H9 (cell line): ENCODE data around the gene USP20. TPM values are rescaled to one million over a fixed set of nuclear protein-coding genes. Genes with fewer than 3 reads are reported as not detected.

Experiments used
- DNase-seq: peaks from one replicate; pipeline ENCODE4 v3.0.0-alpha.2; 2017
- H2AFZ ChIP-seq: one replicate; pipeline ENCODE4 v1.6.1; 2013; ENCODE audit warnings: mild to moderate bottlenecking, low read length, control low read depth, moderate library complexity
- H2AK5ac ChIP-seq: 2 replicates; pipeline ENCODE4 v1.6.1; 2013; ENCODE audit warnings: low read length, control low read depth, mixed read lengths; ENCODE audit not compliant: insufficient read length
- H2BK120ac ChIP-seq: one replicate; pipeline ENCODE4 v1.6.1; 2013; ENCODE audit warnings: low read depth, mild to moderate bottlenecking, low read length, control low read depth, inconsistent platforms; ENCODE audit not compliant: poor library complexity, severe bottlenecking
- H2BK12ac ChIP-seq: 2 replicates; pipeline ENCODE4 v1.6.1; 2013; ENCODE audit warnings: low read length, control low read depth, mixed read lengths, low read depth; ENCODE audit not compliant: insufficient read length
- H2BK15ac ChIP-seq: 2 replicates; pipeline ENCODE4 v1.6.1; 2013; ENCODE audit warnings: low read depth, low read length, control low read depth
- H2BK20ac ChIP-seq: one replicate; pipeline ENCODE4 v1.6.1; 2013; ENCODE audit warnings: low read depth, mild to moderate bottlenecking, low read length, control low read depth, inconsistent platforms; ENCODE audit not compliant: poor library complexity, severe bottlenecking
- H2BK5ac ChIP-seq: 2 replicates; pipeline ENCODE4 v1.6.1; 2013; ENCODE audit warnings: low read length, control low read depth, mixed read lengths; ENCODE audit not compliant: insufficient read length
- H3K14ac ChIP-seq: 2 replicates; pipeline ENCODE4 v1.6.1; 2013; ENCODE audit warnings: low read length, control low read depth; ENCODE audit not compliant: insufficient read depth
- H3K18ac ChIP-seq: 2 replicates; pipeline ENCODE4 v1.6.1; 2013; ENCODE audit warnings: low read depth, mild to moderate bottlenecking, mixed read lengths, low read length, control low read depth; ENCODE audit not compliant: insufficient read length
- H3K23ac ChIP-seq: 2 replicates; pipeline ENCODE4 v1.6.1; 2013; ENCODE audit warnings: low read length, control low read depth, mixed read lengths, low read depth; ENCODE audit not compliant: insufficient read length
- H3K23me2 ChIP-seq: 2 replicates; pipeline ENCODE4 v1.6.1; 2013; ENCODE audit warnings: low read depth, mild to moderate bottlenecking, mixed read lengths, low read length, control low read depth; ENCODE audit not compliant: insufficient read length, poor library complexity, severe bottlenecking
- H3K27ac ChIP-seq: 2 replicates; pipeline ENCODE4 v1.5.1; 2013; ENCODE audit warnings: low read length, control low read depth, mixed read lengths, low read depth; ENCODE audit not compliant: insufficient read length
- H3K27me3 ChIP-seq: 2 replicates; pipeline ENCODE4 v1.6.1; 2013; ENCODE audit warnings: low read length, control low read depth, inconsistent platforms; ENCODE audit not compliant: insufficient read depth
- H3K4ac ChIP-seq: 2 replicates; pipeline ENCODE4 v1.6.1; 2013; ENCODE audit warnings: low read depth, mild to moderate bottlenecking, control low read depth, inconsistent platforms, low read length, moderate library complexity
- H3K4me1 ChIP-seq: 2 replicates; pipeline ENCODE4 v1.6.1; 2013; ENCODE audit warnings: low read length, control low read depth, inconsistent platforms; ENCODE audit not compliant: insufficient read depth
- H3K4me2 ChIP-seq: 2 replicates; pipeline ENCODE4 v1.6.1; 2013; ENCODE audit warnings: low read length, control low read depth, mixed read lengths; ENCODE audit not compliant: insufficient read length, insufficient read depth
- H3K56ac ChIP-seq: 2 replicates; pipeline ENCODE4 v1.6.1; 2013; ENCODE audit warnings: low read depth, mild to moderate bottlenecking, mixed read lengths, low read length, control low read depth; ENCODE audit not compliant: insufficient read length
- H3K79me1 ChIP-seq: 2 replicates; pipeline ENCODE4 v1.6.1; 2013; ENCODE audit warnings: low read depth, mild to moderate bottlenecking, moderate library complexity, low read length, control low read depth, inconsistent platforms; ENCODE audit not compliant: insufficient read depth, poor library complexity, severe bottlenecking
- H3K79me2 ChIP-seq: 2 replicates; pipeline ENCODE4 v1.6.1; 2013; ENCODE audit warnings: low read length, control low read depth, inconsistent platforms; ENCODE audit not compliant: insufficient read depth
- H3K9ac ChIP-seq: 2 replicates; pipeline ENCODE4 v1.6.1; 2013; ENCODE audit warnings: low read length, control low read depth, mixed read lengths; ENCODE audit not compliant: insufficient read length; ENCODE audit errors: extremely low read depth
- H3K9me3 ChIP-seq: one replicate; pipeline ENCODE4 v1.6.1; 2013; ENCODE audit warnings: low read depth, low read length, inconsistent platforms; ENCODE audit not compliant: control insufficient read depth
- H3T11ph ChIP-seq: one replicate; pipeline ENCODE4 v1.6.1; 2013; ENCODE audit warnings: mild to moderate bottlenecking, low read length, control low read depth, inconsistent platforms
- H4K20me1 ChIP-seq: one replicate; pipeline ENCODE4 v1.6.1; 2013; ENCODE audit not compliant: control insufficient read depth, insufficient read length, insufficient read depth
- H4K5ac ChIP-seq: 2 replicates; pipeline ENCODE4 v1.6.1; 2013; ENCODE audit warnings: low read depth, mild to moderate bottlenecking, mixed read lengths, low read length, control low read depth; ENCODE audit not compliant: insufficient read length
- H4K8ac ChIP-seq: replicated peaks from 2 replicates; pipeline ENCODE4 v1.6.1; 2013; ENCODE audit warnings: low read length, control low read depth, mixed read lengths, low read depth; ENCODE audit not compliant: insufficient read length
- H4K91ac ChIP-seq: 2 replicates; pipeline ENCODE4 v1.6.1; 2013; ENCODE audit warnings: low read depth, mild to moderate bottlenecking, moderate library complexity, mixed read lengths, low read length, control low read depth; ENCODE audit not compliant: insufficient read length
- H3K27ac Mint-ChIP-seq, 3 experiments: 2 replicates in 2 of 3; 3 replicates in 1 of 3; pipeline ENCODE4 v1.8.0; 2020 to 2021; ENCODE audit warnings: mixed read lengths in 3 of 3, mild to moderate bottlenecking in 1 of 3, moderate library complexity in 1 of 3
- H3K27me3 Mint-ChIP-seq: 2 replicates; pipeline ENCODE4 v1.8.0; 2021; ENCODE audit warnings: low read depth, mild to moderate bottlenecking, moderate library complexity, mixed read lengths
- H3K36me3 Mint-ChIP-seq, 3 experiments: 2 replicates in 2 of 3; 3 replicates in 1 of 3; pipeline ENCODE4 v1.8.0; 2020 to 2021; ENCODE audit warnings: low read depth in 3 of 3, mixed read lengths in 3 of 3; ENCODE audit not compliant: insufficient read depth in 1 of 3
- H3K4me1 Mint-ChIP-seq, 2 experiments: 2 replicates each; pipeline ENCODE4 v1.8.0; 2020; ENCODE audit warnings: mixed read lengths in 2 of 2
- H3K4me3 Mint-ChIP-seq, 2 experiments: 2 replicates in 1 of 2; 3 replicates in 1 of 2; pipeline ENCODE4 v1.8.0; 2020 to 2021; ENCODE audit warnings: mild to moderate bottlenecking in 2 of 2, mixed read lengths in 2 of 2, moderate library complexity in 1 of 2
- H3K9me3 Mint-ChIP-seq, 2 experiments: 2 replicates in 1 of 2; 3 replicates in 1 of 2; pipeline ENCODE4 v1.8.0; 2020; ENCODE audit warnings: mild to moderate bottlenecking in 2 of 2, mixed read lengths in 2 of 2, moderate library complexity in 1 of 2
- CTCF ChIP-seq: fragments of 200-600 bp; sonication (generic); conservative IDR thresholded peaks from 3 replicates; pipeline ENCODE4 v1.8.0; 2021; ENCODE audit warnings: antibody characterized with exemption, mild to moderate bottlenecking
- WGBS: extraction: QIAGEN DNeasy Blood & Tissue Kit; methylation state at CpG from one replicate; pipeline ENCODE4 v1.1.7; 2013; ENCODE audit warnings: missing lambda C conversion rate, low lambda C conversion rate, mixed read lengths; ENCODE audit not compliant: insufficient read length; ENCODE audit errors: extremely low coverage; 5-methylcytosine and 5-hydroxymethylcytosine counted together
- total RNA-seq: library from RNA; stranded (reverse); gene quantifications from 2 replicates; pipeline ENCODE4 v1.2.1, GENCODE V29; 2021

USP20 gene
- total RNA-seq, 1 experiment from 2014 or later, result 20.9 TPM

DNA sequence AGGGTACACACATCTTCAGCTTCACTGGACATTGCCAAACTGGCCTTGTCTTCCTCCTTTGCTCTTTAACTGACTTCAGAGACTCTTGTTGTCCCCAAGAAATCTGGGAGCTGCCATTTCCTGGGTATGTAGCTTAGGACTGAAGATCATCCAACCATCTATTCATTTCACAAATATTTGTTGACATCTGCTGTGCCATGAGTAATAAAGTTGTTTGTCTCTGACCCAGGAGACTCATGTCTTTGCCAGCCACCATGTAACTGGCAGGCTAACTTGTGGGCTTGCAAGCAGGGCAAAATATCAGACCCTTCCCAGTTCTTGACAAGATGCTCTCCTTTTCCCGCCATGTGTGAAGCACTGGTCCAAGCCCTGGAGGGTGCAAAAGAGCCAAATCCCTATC lies 49.4 kb upstream of the USP20 start:
- no peaks in the 10 kb centered on the region for H3K36me3 Mint-ChIP-seq
- no CpG with 5 or more reads among the region's 1 CpG for WGBS
- TF ChIP-seq CTCF, result no peak
- no peak overlapping the region for H2BK5ac ChIP-seq
- DNase-seq, result no peak
- peaks cover 26% of the 10 kb centered on the region for H3K27me3 Mint-ChIP-seq
- no peaks in the 10 kb centered on the region for H3K23me2 ChIP-seq
- H4K5ac ChIP-seq, result no peak overlapping the region
- no peak overlapping the region for H3K27ac Mint-ChIP-seq
- no peak overlapping the region for H3K18ac ChIP-seq
- no peaks in the 10 kb centered on the region; a peak in 1 of 5 replicates for H3K9me3 Mint-ChIP-seq
- H2AK5ac ChIP-seq, result no peak overlapping the region
- H3T11ph ChIP-seq, result no peak overlapping the region
- no peaks in the 10 kb centered on the region for H3K27me3 ChIP-seq
- H3K56ac ChIP-seq, result no peak overlapping the region
- H4K8ac ChIP-seq, result no peak overlapping the region
- no peak overlapping the region for H3K9ac ChIP-seq
- peaks cover 2% of the 10 kb centered on the region in 2 experiments; a peak in 2 of 4 replicates for H3K4me1 Mint-ChIP-seq
- H3K79me2 ChIP-seq, result no peaks in the 10 kb centered on the region
- H3K4ac ChIP-seq, result no peak overlapping the region
- no peaks in the 10 kb centered on the region for H4K20me1 ChIP-seq
- H3K79me1 ChIP-seq, result no peaks in the 10 kb centered on the region
- H2BK15ac ChIP-seq, result no peak overlapping the region
- no peaks in the 10 kb centered on the region for H3K9me3 ChIP-seq
- no peak overlapping the region for H2BK120ac ChIP-seq
- H4K91ac ChIP-seq, result no peak overlapping the region
- H3K4me1 ChIP-seq, result no peaks in the 10 kb centered on the region
- H2AFZ ChIP-seq, result no peak overlapping the region
- no peak overlapping the region for H3K27ac ChIP-seq
- no peak overlapping the region for H3K23ac ChIP-seq
- no peak overlapping the region for H3K14ac ChIP-seq
- H2BK20ac ChIP-seq, result no peak overlapping the region
- no peak overlapping the region for H2BK12ac ChIP-seq
- no peak overlapping the region for H3K4me3 Mint-ChIP-seq
- no peak overlapping the region for H3K4me2 ChIP-seq
